Right lobe of liver (tissue), 4 donors: ENCODE measurements around the gene DSCAML1.

ENCODE experiments used
- POLR2A ChIP-seq: fragments of 450-650 bp; IDR thresholded peaks from one replicate; pipeline ENCODE4 v1.6.1; 2017; ENCODE audit warnings: antibody characterized with exemption, mild to moderate bottlenecking
- TF ChIP-seq, protein P1 (sequence below), 4 donors: fragments of 200-600 bp in 3 of 4; fragments of 450-650 bp in 1 of 4; IDR thresholded peaks; one replicate each; pipeline versions ENCODE4 v1.5.1 to v1.8.0; 2016 to 2022; ENCODE audit warnings: antibody characterized with exemption in 4 of 4, mild to moderate bottlenecking in 2 of 4
- donor health status: DM: no; HTN: no; CAD: no.
- donor health status: DM: no; HTN: no; CAD: no.
- donor health status: DM: no; HTN: yes; CAD: no.

DNA sequence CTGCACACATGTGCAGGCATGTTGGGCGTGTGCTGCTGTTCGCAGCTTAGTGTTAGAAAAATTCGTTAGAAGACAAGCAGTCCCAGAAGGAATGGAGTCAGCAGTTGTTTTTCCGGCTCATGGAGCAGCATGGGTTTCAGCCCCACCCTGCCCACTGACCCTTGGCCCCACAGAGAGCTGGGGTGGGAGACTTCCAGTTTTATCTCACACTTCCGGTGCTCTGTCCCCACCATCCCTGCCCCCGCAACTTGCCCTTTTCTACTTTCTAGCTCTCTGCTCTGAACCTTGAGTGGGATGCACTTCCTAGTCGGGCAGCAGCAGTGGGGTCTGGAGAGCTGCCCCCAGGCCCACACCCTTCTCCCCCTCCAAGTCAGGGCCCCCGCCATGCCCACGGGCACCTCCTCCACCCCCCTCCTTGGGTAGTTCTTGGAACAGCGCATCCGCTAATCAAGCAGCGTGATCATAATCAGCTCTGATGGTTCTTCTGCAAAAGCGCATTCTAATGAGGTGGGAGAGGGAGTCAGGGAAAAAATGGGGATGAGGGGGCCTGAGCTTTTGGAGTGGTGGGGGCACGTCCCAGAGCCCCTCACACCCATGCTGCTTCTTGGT is 285.0 kb downstream of the DSCAML1 start:
- TF ChIP-seq, protein P1, sequence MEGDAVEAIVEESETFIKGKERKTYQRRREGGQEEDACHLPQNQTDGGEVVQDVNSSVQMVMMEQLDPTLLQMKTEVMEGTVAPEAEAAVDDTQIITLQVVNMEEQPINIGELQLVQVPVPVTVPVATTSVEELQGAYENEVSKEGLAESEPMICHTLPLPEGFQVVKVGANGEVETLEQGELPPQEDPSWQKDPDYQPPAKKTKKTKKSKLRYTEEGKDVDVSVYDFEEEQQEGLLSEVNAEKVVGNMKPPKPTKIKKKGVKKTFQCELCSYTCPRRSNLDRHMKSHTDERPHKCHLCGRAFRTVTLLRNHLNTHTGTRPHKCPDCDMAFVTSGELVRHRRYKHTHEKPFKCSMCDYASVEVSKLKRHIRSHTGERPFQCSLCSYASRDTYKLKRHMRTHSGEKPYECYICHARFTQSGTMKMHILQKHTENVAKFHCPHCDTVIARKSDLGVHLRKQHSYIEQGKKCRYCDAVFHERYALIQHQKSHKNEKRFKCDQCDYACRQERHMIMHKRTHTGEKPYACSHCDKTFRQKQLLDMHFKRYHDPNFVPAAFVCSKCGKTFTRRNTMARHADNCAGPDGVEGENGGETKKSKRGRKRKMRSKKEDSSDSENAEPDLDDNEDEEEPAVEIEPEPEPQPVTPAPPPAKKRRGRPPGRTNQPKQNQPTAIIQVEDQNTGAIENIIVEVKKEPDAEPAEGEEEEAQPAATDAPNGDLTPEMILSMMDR (IDR thresholded peaks at IDR 0.05) = no peak
- TF ChIP-seq POLR2A = no peak
